H9 (cell line): ENCODE data around the gene MGST1. TPM values are rescaled to one million over a fixed set of nuclear protein-coding genes. Genes with fewer than 3 reads are reported as not detected.

ENCODE experiments used
- DNase-seq: peaks from one replicate; pipeline ENCODE4 v3.0.0-alpha.2; 2017
- H2AFZ ChIP-seq: one replicate; pipeline ENCODE4 v1.6.1; 2013; ENCODE audit warnings: mild to moderate bottlenecking, low read length, control low read depth, moderate library complexity
- H2AK5ac ChIP-seq: 2 replicates; pipeline ENCODE4 v1.6.1; 2013; ENCODE audit warnings: low read length, control low read depth, mixed read lengths; ENCODE audit not compliant: insufficient read length
- H2BK120ac ChIP-seq: one replicate; pipeline ENCODE4 v1.6.1; 2013; ENCODE audit warnings: low read depth, mild to moderate bottlenecking, low read length, control low read depth, inconsistent platforms; ENCODE audit not compliant: poor library complexity, severe bottlenecking
- H2BK12ac ChIP-seq: 2 replicates; pipeline ENCODE4 v1.6.1; 2013; ENCODE audit warnings: low read length, control low read depth, mixed read lengths, low read depth; ENCODE audit not compliant: insufficient read length
- H2BK15ac ChIP-seq: 2 replicates; pipeline ENCODE4 v1.6.1; 2013; ENCODE audit warnings: low read depth, low read length, control low read depth
- H2BK20ac ChIP-seq: one replicate; pipeline ENCODE4 v1.6.1; 2013; ENCODE audit warnings: low read depth, mild to moderate bottlenecking, low read length, control low read depth, inconsistent platforms; ENCODE audit not compliant: poor library complexity, severe bottlenecking
- H2BK5ac ChIP-seq: 2 replicates; pipeline ENCODE4 v1.6.1; 2013; ENCODE audit warnings: low read length, control low read depth, mixed read lengths; ENCODE audit not compliant: insufficient read length
- H3K14ac ChIP-seq: 2 replicates; pipeline ENCODE4 v1.6.1; 2013; ENCODE audit warnings: low read length, control low read depth; ENCODE audit not compliant: insufficient read depth
- H3K18ac ChIP-seq: 2 replicates; pipeline ENCODE4 v1.6.1; 2013; ENCODE audit warnings: low read depth, mild to moderate bottlenecking, mixed read lengths, low read length, control low read depth; ENCODE audit not compliant: insufficient read length
- H3K23ac ChIP-seq: 2 replicates; pipeline ENCODE4 v1.6.1; 2013; ENCODE audit warnings: low read length, control low read depth, mixed read lengths, low read depth; ENCODE audit not compliant: insufficient read length
- H3K23me2 ChIP-seq: 2 replicates; pipeline ENCODE4 v1.6.1; 2013; ENCODE audit warnings: low read depth, mild to moderate bottlenecking, mixed read lengths, low read length, control low read depth; ENCODE audit not compliant: insufficient read length, poor library complexity, severe bottlenecking
- H3K27ac ChIP-seq: 2 replicates; pipeline ENCODE4 v1.5.1; 2013; ENCODE audit warnings: low read length, control low read depth, mixed read lengths, low read depth; ENCODE audit not compliant: insufficient read length
- H3K27me3 ChIP-seq: 2 replicates; pipeline ENCODE4 v1.6.1; 2013; ENCODE audit warnings: low read length, control low read depth, inconsistent platforms; ENCODE audit not compliant: insufficient read depth
- H3K4ac ChIP-seq: 2 replicates; pipeline ENCODE4 v1.6.1; 2013; ENCODE audit warnings: low read depth, mild to moderate bottlenecking, control low read depth, inconsistent platforms, low read length, moderate library complexity
- H3K4me1 ChIP-seq: 2 replicates; pipeline ENCODE4 v1.6.1; 2013; ENCODE audit warnings: low read length, control low read depth, inconsistent platforms; ENCODE audit not compliant: insufficient read depth
- H3K4me2 ChIP-seq: 2 replicates; pipeline ENCODE4 v1.6.1; 2013; ENCODE audit warnings: low read length, control low read depth, mixed read lengths; ENCODE audit not compliant: insufficient read length, insufficient read depth
- H3K56ac ChIP-seq: 2 replicates; pipeline ENCODE4 v1.6.1; 2013; ENCODE audit warnings: low read depth, mild to moderate bottlenecking, mixed read lengths, low read length, control low read depth; ENCODE audit not compliant: insufficient read length
- H3K79me1 ChIP-seq: 2 replicates; pipeline ENCODE4 v1.6.1; 2013; ENCODE audit warnings: low read depth, mild to moderate bottlenecking, moderate library complexity, low read length, control low read depth, inconsistent platforms; ENCODE audit not compliant: insufficient read depth, poor library complexity, severe bottlenecking
- H3K79me2 ChIP-seq: 2 replicates; pipeline ENCODE4 v1.6.1; 2013; ENCODE audit warnings: low read length, control low read depth, inconsistent platforms; ENCODE audit not compliant: insufficient read depth
- H3K9ac ChIP-seq: 2 replicates; pipeline ENCODE4 v1.6.1; 2013; ENCODE audit warnings: low read length, control low read depth, mixed read lengths; ENCODE audit not compliant: insufficient read length; ENCODE audit errors: extremely low read depth
- H3K9me3 ChIP-seq: one replicate; pipeline ENCODE4 v1.6.1; 2013; ENCODE audit warnings: low read depth, low read length, inconsistent platforms; ENCODE audit not compliant: control insufficient read depth
- H3T11ph ChIP-seq: one replicate; pipeline ENCODE4 v1.6.1; 2013; ENCODE audit warnings: mild to moderate bottlenecking, low read length, control low read depth, inconsistent platforms
- H4K20me1 ChIP-seq: one replicate; pipeline ENCODE4 v1.6.1; 2013; ENCODE audit not compliant: control insufficient read depth, insufficient read length, insufficient read depth
- H4K5ac ChIP-seq: 2 replicates; pipeline ENCODE4 v1.6.1; 2013; ENCODE audit warnings: low read depth, mild to moderate bottlenecking, mixed read lengths, low read length, control low read depth; ENCODE audit not compliant: insufficient read length
- H4K8ac ChIP-seq: replicated peaks from 2 replicates; pipeline ENCODE4 v1.6.1; 2013; ENCODE audit warnings: low read length, control low read depth, mixed read lengths, low read depth; ENCODE audit not compliant: insufficient read length
- H4K91ac ChIP-seq: 2 replicates; pipeline ENCODE4 v1.6.1; 2013; ENCODE audit warnings: low read depth, mild to moderate bottlenecking, moderate library complexity, mixed read lengths, low read length, control low read depth; ENCODE audit not compliant: insufficient read length
- H3K27ac Mint-ChIP-seq, 3 experiments: 2 replicates in 2 of 3; 3 replicates in 1 of 3; pipeline ENCODE4 v1.8.0; 2020 to 2021; ENCODE audit warnings: mixed read lengths in 3 of 3, mild to moderate bottlenecking in 1 of 3, moderate library complexity in 1 of 3
- H3K27me3 Mint-ChIP-seq: 2 replicates; pipeline ENCODE4 v1.8.0; 2021; ENCODE audit warnings: low read depth, mild to moderate bottlenecking, moderate library complexity, mixed read lengths
- H3K36me3 Mint-ChIP-seq, 3 experiments: 2 replicates in 2 of 3; 3 replicates in 1 of 3; pipeline ENCODE4 v1.8.0; 2020 to 2021; ENCODE audit warnings: low read depth in 3 of 3, mixed read lengths in 3 of 3; ENCODE audit not compliant: insufficient read depth in 1 of 3
- H3K4me1 Mint-ChIP-seq, 2 experiments: 2 replicates each; pipeline ENCODE4 v1.8.0; 2020; ENCODE audit warnings: mixed read lengths in 2 of 2
- H3K4me3 Mint-ChIP-seq, 2 experiments: 2 replicates in 1 of 2; 3 replicates in 1 of 2; pipeline ENCODE4 v1.8.0; 2020 to 2021; ENCODE audit warnings: mild to moderate bottlenecking in 2 of 2, mixed read lengths in 2 of 2, moderate library complexity in 1 of 2
- H3K9me3 Mint-ChIP-seq, 2 experiments: 2 replicates in 1 of 2; 3 replicates in 1 of 2; pipeline ENCODE4 v1.8.0; 2020; ENCODE audit warnings: mild to moderate bottlenecking in 2 of 2, mixed read lengths in 2 of 2, moderate library complexity in 1 of 2
- CTCF ChIP-seq: fragments of 200-600 bp; sonication (generic); conservative IDR thresholded peaks from 3 replicates; pipeline ENCODE4 v1.8.0; 2021; ENCODE audit warnings: antibody characterized with exemption, mild to moderate bottlenecking
- WGBS: extraction: QIAGEN DNeasy Blood & Tissue Kit; methylation state at CpG from one replicate; pipeline ENCODE4 v1.1.7; 2013; ENCODE audit warnings: missing lambda C conversion rate, low lambda C conversion rate, mixed read lengths; ENCODE audit not compliant: insufficient read length; ENCODE audit errors: extremely low coverage; 5-methylcytosine and 5-hydroxymethylcytosine counted together
- total RNA-seq: library from RNA; stranded (reverse); gene quantifications from 2 replicates; pipeline ENCODE4 v1.2.1, GENCODE V29; 2021

MGST1 gene
- total RNA-seq, 1 experiment from 2014 or later, result 235 TPM

GRCh38 chr12:16387919-16388318 is 40.5 kb downstream of the MGST1 start:
- H2BK120ac ChIP-seq, result no peak overlapping the region
- no peak overlapping the region for H4K91ac ChIP-seq
- no peak for DNase-seq
- H4K8ac ChIP-seq, result no peak overlapping the region
- no peak overlapping the region for H3K23ac ChIP-seq
- no peak overlapping the region for H3K14ac ChIP-seq
- no peaks in the 10 kb centered on the region for H3K23me2 ChIP-seq
- Mint-ChIP-seq H3K9me3 (peaks cover 7 to 9% of the 10 kb centered on the region in 2 experiments; a peak in 3 of 5 replicates), H3K27ac (no peak overlapping the region), H3K36me3 (peaks cover 0 to 15% (median 3%) of the 10 kb centered on the region in 3 experiments; a peak in 6 of 7 replicates), H3K4me3 (no peak overlapping the region), H3K4me1 (peaks cover 0 to 2% of the 10 kb centered on the region in 2 experiments; a peak in 1 of 4 replicates), H3K27me3 (no peaks in the 10 kb centered on the region)
- no peaks in the 10 kb centered on the region for H3K79me2 ChIP-seq
- no peak overlapping the region for H2AK5ac ChIP-seq
- no peak overlapping the region for H3K27ac ChIP-seq
- H3K9ac ChIP-seq, result no peak overlapping the region
- H3K79me1 ChIP-seq, result no peaks in the 10 kb centered on the region
- H3K18ac ChIP-seq, result no peak overlapping the region
- H4K5ac ChIP-seq, result no peak overlapping the region
- no peaks in the 10 kb centered on the region; the same call in 1 of the 2 replicates for H3K27me3 ChIP-seq
- H4K20me1 ChIP-seq, result peaks cover 3% of the 10 kb centered on the region
- H3K4me1 ChIP-seq, result no peaks in the 10 kb centered on the region
- no peak for TF ChIP-seq CTCF
- H3K56ac ChIP-seq, result no peak overlapping the region
- no peak overlapping the region for H3T11ph ChIP-seq
- no peak overlapping the region for H2BK12ac ChIP-seq
- H3K4me2 ChIP-seq, result no peak overlapping the region
- H2AFZ ChIP-seq, result no peak overlapping the region
- WGBS, result no CpG with 5 or more reads among the region's 2 CpGs
- H3K9me3 ChIP-seq, result no peaks in the 10 kb centered on the region
- H3K4ac ChIP-seq, result no peak overlapping the region
- no peak overlapping the region for H2BK15ac ChIP-seq
- H2BK5ac ChIP-seq, result no peak overlapping the region
- no peak overlapping the region for H2BK20ac ChIP-seq
